ENCODE results near the gene DPCD.

DNA sequence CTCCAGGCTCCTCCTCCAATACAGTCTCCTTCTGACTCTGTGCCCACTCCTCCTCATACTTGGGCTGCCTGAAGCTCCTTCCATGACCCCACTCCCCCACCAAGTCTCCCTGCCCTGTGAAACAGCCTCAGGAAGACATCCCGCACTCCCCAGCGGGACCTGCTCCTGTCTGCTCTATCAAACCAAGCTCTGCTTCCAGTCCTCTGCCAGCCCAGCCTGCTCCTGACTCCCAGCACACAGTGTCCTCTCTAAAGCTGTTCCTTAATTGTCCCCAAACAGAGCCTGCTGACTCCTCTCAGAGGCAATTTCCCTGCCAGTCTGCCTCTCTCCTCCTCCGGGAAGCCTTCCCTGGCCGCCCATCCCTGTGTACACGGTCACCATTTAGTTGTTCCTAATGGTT, 9.9 kb upstream of the DPCD start:
- TF ChIP-seq, protein P1, sequence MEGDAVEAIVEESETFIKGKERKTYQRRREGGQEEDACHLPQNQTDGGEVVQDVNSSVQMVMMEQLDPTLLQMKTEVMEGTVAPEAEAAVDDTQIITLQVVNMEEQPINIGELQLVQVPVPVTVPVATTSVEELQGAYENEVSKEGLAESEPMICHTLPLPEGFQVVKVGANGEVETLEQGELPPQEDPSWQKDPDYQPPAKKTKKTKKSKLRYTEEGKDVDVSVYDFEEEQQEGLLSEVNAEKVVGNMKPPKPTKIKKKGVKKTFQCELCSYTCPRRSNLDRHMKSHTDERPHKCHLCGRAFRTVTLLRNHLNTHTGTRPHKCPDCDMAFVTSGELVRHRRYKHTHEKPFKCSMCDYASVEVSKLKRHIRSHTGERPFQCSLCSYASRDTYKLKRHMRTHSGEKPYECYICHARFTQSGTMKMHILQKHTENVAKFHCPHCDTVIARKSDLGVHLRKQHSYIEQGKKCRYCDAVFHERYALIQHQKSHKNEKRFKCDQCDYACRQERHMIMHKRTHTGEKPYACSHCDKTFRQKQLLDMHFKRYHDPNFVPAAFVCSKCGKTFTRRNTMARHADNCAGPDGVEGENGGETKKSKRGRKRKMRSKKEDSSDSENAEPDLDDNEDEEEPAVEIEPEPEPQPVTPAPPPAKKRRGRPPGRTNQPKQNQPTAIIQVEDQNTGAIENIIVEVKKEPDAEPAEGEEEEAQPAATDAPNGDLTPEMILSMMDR (IDR thresholded peaks at IDR 0.05): no peak
- no peak for TF ChIP-seq POLR2A (IDR thresholded peaks at IDR 0.05)

All from right lobe of liver (tissue), 4 donors.